Measurements from ENCODE around the gene PLPPR3.
"Not testable (repeated sequence)": the region's sequence is repeated elsewhere in the genome, so short reads cannot be mapped to it uniquely, and the experiment has no call there.

Gene PLPPR3

DNA sequence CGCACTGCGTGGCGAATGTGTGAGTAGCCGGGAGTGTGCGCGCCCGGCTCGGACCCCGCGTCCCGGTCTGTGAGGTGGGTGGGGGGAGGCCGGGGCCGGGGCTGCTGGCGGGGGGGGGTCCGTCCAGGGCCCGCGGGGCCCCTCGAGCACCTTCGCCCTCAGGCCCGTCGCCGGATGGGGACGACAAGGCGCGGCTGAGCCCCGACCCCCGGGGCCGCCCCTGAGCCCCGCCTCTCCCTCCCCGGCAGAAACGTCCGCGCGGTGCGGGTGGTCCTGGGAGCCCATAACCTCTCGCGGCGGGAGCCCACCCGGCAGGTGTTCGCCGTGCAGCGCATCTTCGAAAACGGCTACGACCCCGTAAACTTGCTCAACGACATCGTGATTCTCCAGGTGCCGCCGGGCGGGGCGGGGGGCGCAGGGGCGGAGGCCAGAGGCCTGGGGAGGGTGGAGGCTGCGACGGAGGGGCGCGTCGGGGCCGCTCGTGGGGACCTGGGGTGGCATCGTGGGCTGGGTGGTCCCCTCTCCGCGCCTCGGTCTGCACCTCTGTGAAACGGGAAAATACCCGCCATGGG lies 31.3 kb upstream of the PLPPR3 start:
- TF ChIP-seq, protein P1, sequence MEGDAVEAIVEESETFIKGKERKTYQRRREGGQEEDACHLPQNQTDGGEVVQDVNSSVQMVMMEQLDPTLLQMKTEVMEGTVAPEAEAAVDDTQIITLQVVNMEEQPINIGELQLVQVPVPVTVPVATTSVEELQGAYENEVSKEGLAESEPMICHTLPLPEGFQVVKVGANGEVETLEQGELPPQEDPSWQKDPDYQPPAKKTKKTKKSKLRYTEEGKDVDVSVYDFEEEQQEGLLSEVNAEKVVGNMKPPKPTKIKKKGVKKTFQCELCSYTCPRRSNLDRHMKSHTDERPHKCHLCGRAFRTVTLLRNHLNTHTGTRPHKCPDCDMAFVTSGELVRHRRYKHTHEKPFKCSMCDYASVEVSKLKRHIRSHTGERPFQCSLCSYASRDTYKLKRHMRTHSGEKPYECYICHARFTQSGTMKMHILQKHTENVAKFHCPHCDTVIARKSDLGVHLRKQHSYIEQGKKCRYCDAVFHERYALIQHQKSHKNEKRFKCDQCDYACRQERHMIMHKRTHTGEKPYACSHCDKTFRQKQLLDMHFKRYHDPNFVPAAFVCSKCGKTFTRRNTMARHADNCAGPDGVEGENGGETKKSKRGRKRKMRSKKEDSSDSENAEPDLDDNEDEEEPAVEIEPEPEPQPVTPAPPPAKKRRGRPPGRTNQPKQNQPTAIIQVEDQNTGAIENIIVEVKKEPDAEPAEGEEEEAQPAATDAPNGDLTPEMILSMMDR (IDR thresholded peaks at IDR 0.05; ENCODE audit: control insufficient read depth, insufficient read depth, low read depth, low read length, missing control alignments) = no peak
- no peak overlapping the region for H3K4me3 ChIP-seq (ENCODE audit: control insufficient read depth, low read depth, low read length)
- no peak for DNase-seq (ENCODE audit: low read depth)

DNA sequence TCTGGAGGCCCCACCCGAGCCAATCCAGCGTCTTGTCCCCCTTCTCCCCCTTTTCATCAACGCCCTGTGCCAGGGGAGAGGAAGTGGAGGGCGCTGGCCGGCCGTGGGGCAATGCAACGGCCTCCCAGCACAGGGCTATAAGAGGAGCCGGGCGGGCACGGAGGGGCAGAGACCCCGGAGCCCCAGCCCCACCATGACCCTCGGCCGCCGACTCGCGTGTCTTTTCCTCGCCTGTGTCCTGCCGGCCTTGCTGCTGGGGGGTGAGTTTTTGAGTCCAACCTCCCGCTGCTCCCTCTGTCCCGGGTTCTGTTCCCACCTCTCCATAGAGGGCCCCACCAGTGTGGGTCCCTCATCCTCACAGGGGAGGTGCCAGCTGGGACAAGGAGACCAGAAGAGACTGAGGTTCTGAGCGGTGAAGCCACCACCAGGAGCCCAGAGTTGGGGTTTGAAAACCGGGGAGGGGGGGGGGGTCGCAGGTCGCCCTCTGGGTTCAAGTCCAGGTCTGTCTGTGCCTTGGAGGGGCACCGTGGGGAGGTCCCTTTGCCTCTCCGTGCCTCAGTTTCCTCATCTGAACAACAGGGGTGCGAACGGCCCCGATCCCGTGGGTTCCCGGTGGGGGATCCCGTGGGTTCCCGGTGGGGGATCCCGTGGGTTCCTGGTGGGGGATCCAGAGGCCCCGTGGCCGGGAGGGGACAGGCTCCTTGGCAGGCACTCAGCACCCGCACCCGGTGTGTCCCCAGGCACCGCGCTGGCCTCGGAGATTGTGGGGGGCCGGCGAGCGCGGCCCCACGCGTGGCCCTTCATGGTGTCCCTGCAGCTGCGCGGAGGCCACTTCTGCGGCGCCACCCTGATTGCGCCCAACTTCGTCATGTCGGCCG lies 30.6 kb upstream of the PLPPR3 start, which contains the start of gene ELANE:
TSS of gene ELANE (plus strand) at position 168 of the 878 bp plus-strand sequence. CDS start at position 194, 26 bp downstream.
- H3K4me3 ChIP-seq (ENCODE audit: control insufficient read depth, low read depth, low read length) = no peak within 1 kb of the TSS
- DNase-seq (ENCODE audit: low read depth) = no peak
- TF ChIP-seq, protein P1 (IDR thresholded peaks at IDR 0.05; ENCODE audit: control insufficient read depth, insufficient read depth, low read depth, low read length, missing control alignments) = no peak

DNA sequence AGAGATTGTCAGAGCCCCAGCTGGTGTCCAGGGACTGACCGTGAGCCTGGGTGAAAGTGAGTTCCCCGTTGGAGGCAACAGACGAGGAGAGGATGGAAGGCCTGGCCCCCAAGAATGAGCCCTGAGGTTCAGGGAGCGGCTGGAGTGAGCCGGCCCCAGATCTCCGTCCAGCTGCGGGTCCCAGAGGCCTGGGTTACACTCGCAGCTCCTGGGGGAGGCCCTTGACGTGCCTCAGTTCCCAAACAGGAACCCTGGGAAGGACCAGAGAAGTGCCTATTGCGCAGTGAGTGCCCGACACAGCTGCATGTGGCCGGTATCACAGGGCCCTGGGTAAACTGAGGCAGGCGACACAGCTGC lies 29.2 kb upstream of the PLPPR3 start:
- H3K4me3 ChIP-seq (ENCODE audit: control insufficient read depth, low read depth, low read length) = no peak overlapping the region
- no peak for DNase-seq (ENCODE audit: low read depth)
- TF ChIP-seq, protein P1 (IDR thresholded peaks at IDR 0.05; ENCODE audit: control insufficient read depth, insufficient read depth, low read depth, low read length, missing control alignments) = no peak

DNA sequence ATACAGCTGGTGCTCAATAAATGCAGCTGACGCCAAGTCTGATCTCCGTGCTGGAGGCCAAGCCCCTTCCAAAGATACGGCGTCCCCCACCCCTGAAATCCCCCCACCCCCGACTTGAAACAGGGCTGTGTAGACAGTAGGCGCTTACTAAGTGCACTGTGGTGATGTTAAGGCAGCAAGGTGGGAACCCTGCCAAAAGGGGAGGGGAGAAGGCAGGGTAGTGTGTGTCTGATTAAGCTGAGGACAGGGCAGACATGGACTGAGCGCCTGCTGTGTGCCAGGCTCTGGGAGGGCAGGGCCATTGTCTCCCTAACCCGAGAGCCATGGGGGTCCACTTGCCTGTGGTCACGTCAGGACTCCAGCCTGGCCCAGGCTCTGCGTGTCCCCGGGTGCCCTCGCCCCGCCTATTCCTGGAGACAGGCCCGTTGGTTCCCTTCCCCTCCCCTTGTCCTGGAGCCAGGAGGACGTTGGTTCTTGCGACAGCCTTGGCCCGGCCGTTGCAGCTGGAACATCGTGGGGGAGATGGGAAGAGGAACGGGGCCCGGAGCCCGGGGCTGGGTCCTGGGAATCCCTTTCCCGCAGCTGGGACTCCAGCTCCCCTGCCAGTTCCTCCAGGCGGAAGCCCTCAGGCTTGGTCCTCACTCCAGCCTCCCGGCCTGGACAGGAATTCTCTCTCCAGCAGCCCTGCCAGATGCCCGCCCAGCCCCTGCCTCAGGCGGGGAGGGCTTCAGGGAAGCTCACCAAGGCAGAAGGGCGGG lies 28.6 kb upstream of the PLPPR3 start:
- TF ChIP-seq, protein P1 (IDR thresholded peaks at IDR 0.05; ENCODE audit: control insufficient read depth, insufficient read depth, low read depth, low read length, missing control alignments) = no peak
- H3K4me3 ChIP-seq (ENCODE audit: control insufficient read depth, low read depth, low read length) = no peak overlapping the region
- DNase-seq (ENCODE audit: low read depth) = peak; percentile 70

DNA sequence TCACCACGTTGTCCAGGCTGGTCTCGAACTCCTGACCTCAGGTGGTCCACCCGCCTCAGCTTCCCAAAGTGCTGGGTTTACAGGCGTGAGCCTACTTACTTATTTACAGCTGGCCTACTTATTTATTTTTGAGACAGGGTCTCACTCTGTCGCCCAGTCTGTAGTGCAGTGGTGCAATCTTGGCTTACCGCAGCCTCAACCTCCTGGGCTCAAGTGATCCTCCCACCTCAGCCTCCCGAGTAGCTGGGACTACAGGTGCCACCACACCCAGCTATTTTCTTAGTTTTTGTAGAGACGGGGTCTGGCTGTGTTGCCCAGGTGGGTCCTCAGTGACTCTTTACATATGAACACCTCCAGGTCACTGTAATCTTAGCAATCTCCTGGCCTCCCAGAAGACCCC lies 27.4 kb upstream of the PLPPR3 start:
- DNase-seq (ENCODE audit: low read depth); H3K4me3 ChIP-seq (ENCODE audit: control insufficient read depth, low read depth, low read length): not testable (repeated sequence)

DNA sequence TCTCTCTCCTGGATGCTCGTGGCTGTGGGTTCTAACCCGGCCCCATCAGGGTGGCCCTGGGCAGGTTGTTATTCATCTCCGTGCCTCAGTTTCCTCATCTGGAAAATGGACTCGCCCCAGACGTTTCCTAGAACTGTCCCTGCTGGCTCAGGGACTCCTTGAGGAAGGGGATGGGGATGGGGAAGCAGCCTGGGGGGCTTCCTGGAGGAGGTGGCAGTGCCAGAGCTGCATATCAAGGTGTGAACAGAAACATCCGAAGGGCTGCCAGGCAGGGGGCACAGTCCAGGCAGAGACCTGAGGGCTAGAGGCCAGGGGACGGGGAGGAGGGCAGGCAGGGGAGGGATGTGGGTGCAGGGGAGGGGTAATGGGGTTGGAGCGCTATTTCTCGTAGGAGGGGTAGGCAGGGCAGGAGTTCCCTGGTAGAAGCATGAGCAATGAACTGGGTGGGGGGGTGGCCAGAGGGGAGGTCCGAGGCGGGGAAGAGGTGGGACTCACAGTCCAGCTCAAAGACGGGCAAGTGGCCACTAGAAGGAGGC lies 26.7 kb upstream of the PLPPR3 start:
- DNase-seq (ENCODE audit: low read depth) = no peak
- H3K4me3 ChIP-seq (ENCODE audit: control insufficient read depth, low read depth, low read length) = no peak overlapping the region
- TF ChIP-seq, protein P1 (IDR thresholded peaks at IDR 0.05; ENCODE audit: control insufficient read depth, insufficient read depth, low read depth, low read length, missing control alignments) = no peak

Measured in AG09309 (cell line).